ENCODE data around the gene PI4K2A. TPM values are rescaled to one million over a fixed set of nuclear protein-coding genes. Genes with fewer than 3 reads are reported as not detected.

Gene PI4K2A
- total and polyA plus RNA-seq, 2 of the 13 experiments (the other 11 are each of a cell fraction or from before 2014, with no cell fraction given) = 10.9 to 14.3 TPM

GRCh38 chr10:97687785-97688781, 47.6 kb downstream of the PI4K2A start (continued):
- no peak for TF ChIP-seq GRHL1 (CRISPR knock-in tag; conservative IDR thresholded peaks at IDR 0.05)
- 0 out of 2 replicates have a peak, but pooled peaks have one; percentile 64 for TF ChIP-seq ZNF234 (CRISPR knock-in tag; conservative IDR thresholded peaks at IDR 0.05)
- no peak; the same call in 1 of the 2 replicates for TF ChIP-seq ZC3H4 (CRISPR knock-in tag; IDR thresholded peaks at IDR 0.05; ENCODE audit: borderline replicate concordance)
- no peak for TF ChIP-seq ZNF644 (CRISPR knock-in tag; IDR thresholded peaks at IDR 0.05; ENCODE audit: low read depth)
- no peak for TF ChIP-seq STAG1 (CRISPR knock-in tag; IDR thresholded peaks at IDR 0.05)
- TF ChIP-seq NR2F1 (CRISPR knock-in tag; IDR thresholded peaks at IDR 0.05) = no peak
- no peak for TF ChIP-seq FOXP1 (IDR thresholded peaks at IDR 0.05)
- peak; percentile 44; the same call in 1 of the 2 replicates for TF ChIP-seq FOXP1 (CRISPR knock-in tag; IDR thresholded peaks at IDR 0.05)
- no peak for TF ChIP-seq HNRNPLL (IDR thresholded peaks at IDR 0.05; ENCODE audit: low read depth, low read length, poor library complexity, severe bottlenecking)
- 0 out of 2 replicates have a peak, but pooled peaks have one; percentile 11 for TF ChIP-seq ZNF770 (CRISPR knock-in tag; IDR thresholded peaks at IDR 0.05)
- TF ChIP-seq SOX13 (IDR thresholded peaks at IDR 0.05) = no peak
- TF ChIP-seq SOX13 (CRISPR knock-in tag; conservative IDR thresholded peaks at IDR 0.05 in 1 of 2, IDR thresholded peaks at IDR 0.05 in 1 of 2) = no peak
- no peak for TF ChIP-seq HMG20B (CRISPR knock-in tag; conservative IDR thresholded peaks at IDR 0.05)
- no peak for TF ChIP-seq NR2F6 (IDR thresholded peaks at IDR 0.05)
- TF ChIP-seq NR2F6 (CRISPR knock-in tag; IDR thresholded peaks at IDR 0.05) = peak; percentile 34; the same call in 1 of the 2 replicates
- no peak for TF ChIP-seq FOXJ3 (CRISPR knock-in tag; IDR thresholded peaks at IDR 0.05; ENCODE audit: borderline replicate concordance)
- no peak for TF ChIP-seq KDM5B (CRISPR knock-in tag; IDR thresholded peaks at IDR 0.05; ENCODE audit: borderline replicate concordance)
- no peak for TF ChIP-seq ZNF282 (IDR thresholded peaks at IDR 0.05; ENCODE audit: partially characterized antibody)
- no peak for TF ChIP-seq ZBTB26 (CRISPR knock-in tag; IDR thresholded peaks at IDR 0.05; ENCODE audit: borderline replicate concordance)
- TF ChIP-seq DMAP1 (CRISPR knock-in tag; IDR thresholded peaks at IDR 0.05) = no peak
- no peak for TF ChIP-seq HIC2 (CRISPR knock-in tag; IDR thresholded peaks at IDR 0.05; ENCODE audit: low read depth)
- TF ChIP-seq ZEB1 (IDR thresholded peaks at IDR 0.05; ENCODE audit: insufficient replicate concordance, low read depth) = no peak
- TF ChIP-seq PHF20 (CRISPR knock-in tag; IDR thresholded peaks at IDR 0.05) = 0 out of 2 replicates have a peak, but pooled peaks have one; percentile 28
- TF ChIP-seq PHF8 (CRISPR knock-in tag; IDR thresholded peaks at IDR 0.05) = no peak
